Dermis blood vessel endothelial cell (primary cell): ENCODE data around the gene GRIK1. TPM values are rescaled to one million over a fixed set of nuclear protein-coding genes. Genes with fewer than 3 reads are reported as not detected.

Source experiments
- DNase-seq: peaks from one replicate; pipeline ENCODE4 v3.0.0; 2010
- total RNA-seq: library from RNA; depleted of rRNA; stranded (reverse); fragments of >200 nt; gene quantifications from 2 replicates; pipeline ENCODE4 v1.2.3, GENCODE V29; 2014

GRIK1 gene
- total RNA-seq, 1 donor from 2014 or later: 0.34 TPM

- no peak for DNase-seq
These were observed 227.0 kb downstream of the GRIK1 start for GRCh38 chr21:29712818-29713217.

DNA sequence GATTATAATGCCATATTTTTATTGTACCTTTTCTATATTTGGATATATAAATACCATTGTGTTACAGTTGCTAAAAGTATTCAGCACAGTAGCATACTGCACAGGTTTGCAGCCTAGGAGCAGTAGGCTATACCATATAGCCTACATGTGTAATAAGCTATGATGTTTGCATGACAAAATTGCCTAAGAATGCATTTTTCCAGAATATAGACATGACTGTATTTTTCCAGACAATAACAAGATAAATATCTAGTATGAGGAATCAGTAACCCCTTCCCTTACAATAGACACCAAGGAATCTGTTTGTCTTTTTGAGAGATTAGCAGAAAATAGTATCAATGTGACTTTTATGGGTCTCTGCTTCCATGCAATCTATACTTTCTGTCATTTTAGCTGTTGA is 228.6 kb downstream of the GRIK1 start:
- no peak for DNase-seq

DNA sequence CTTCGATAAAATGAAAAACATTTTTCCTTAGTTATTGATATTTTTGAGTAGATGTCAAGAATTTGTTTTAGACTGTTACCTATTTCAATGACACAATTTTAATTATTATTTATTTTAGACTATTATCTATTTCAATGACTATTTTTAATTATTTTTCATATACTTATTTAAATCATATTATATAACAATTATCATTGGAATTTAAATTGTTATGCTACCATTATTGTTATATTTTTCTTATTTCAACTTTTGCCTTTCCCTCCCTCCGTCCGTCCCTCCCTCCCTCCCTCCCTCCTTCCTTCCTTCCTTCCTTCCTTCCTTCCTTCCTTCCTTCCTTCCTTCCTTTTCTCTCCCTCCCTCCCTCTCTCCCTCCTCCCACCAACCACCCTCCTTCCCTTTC is 229.3 kb downstream of the GRIK1 start:
- DNase-seq: no peak

DNA sequence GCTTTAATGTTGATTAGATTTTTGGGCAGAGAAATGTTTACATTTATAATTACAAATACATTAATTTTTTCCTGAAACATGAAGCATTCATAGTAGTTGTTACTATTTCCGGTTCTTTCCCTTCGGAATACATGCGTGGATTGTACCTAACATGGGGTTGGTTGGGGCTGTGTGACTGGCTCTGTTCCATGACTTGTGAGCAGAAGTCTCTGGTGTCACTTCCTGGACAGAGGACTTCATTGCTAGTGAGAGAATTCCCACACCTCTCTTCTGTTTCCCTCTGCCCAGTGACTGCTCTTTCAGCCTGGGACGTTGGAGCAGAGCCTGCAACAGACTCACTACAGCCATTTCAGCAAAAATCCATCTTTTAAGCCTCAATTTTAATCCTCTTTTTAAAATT is 231.4 kb downstream of the GRIK1 start:
- DNase-seq: no peak

- DNase-seq: no peak
These were observed 235.1 kb downstream of the GRIK1 start for GRCh38 chr21:29704719-29705118.

GRCh38 chr21:29701676-29702075 is 238.1 kb downstream of the GRIK1 start:
- DNase-seq: no peak

- DNase-seq: no peak
These were observed 242.1 kb downstream of the GRIK1 start for GRCh38 chr21:29697555-29698193.

DNA sequence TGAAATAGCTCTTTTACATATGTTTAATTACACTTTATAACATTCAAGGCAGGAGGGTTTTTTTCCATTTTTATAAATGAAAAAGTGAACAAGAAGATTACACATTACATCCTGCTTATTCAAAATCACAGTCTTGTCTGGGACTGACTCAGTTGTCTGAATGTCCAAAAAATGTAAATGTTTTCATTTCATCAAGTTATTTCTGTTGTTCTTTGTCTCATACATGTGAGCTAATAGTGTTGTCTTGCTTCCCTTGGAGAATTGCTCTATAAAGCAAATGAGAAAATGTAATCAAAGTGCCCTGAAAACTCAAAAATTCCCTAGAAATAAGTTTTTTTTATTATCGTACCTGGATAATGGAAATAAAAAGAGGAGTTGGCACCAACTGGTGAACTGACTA is 242.9 kb downstream of the GRIK1 start:
- no peak for DNase-seq

DNA sequence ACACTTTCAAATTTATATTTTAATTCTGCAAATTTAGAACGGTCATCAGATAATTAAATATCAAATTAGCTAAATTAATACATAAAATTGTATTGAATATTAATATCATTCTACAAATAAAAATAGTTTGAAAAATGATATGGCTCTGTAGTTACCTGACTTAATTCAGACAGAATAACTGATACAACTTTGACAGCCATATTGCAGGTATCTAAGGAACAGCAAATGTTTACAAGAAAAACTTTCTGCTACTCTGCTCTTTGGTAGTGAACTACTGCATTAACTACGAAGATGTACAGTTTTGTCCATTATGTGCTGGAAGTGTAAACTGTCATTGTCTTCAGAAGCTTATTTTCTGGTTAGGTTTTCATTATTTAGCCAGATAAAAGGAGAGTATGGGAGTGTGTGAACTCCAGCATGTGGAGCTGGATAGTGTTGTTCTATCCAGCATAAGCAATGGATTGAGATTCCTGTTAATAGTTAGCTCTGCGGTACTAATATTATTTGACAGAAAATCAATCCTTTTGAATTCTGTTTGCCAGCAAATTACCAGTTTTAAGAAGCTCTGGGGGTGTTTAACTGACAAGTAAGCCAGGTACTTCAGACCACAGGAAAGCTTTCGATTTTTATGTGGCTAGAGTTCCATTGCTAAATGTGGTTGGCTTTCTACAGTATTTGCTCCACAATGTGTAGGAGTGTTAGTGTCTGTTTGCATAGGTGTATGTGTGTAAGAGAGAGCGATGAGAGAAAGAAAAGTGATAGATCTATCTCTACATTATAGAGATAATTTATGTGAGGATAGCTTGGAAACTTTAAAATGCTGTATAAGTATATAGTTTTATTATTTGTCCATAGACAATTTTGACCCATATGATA is 247.9 kb downstream of the GRIK1 start:
- no peak for DNase-seq

DNA sequence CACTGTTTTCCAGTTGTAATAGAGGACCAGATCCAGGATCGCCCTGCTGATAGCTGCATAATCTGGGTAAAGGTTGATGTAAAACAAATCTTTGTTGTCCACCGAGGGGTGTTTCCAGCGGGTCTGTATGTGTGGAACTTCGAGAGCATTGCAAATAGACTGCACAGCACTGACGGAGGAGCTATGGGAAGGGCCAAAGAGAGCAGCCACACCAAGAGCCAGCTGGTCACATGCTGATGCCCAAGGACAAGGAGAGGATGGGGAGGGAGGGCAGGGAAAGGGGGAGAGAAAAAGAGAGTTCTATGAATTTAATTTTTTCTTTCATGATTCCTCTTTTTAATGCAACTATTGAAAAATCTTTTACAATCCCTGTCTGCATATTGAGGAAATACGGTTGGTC is 250.0 kb downstream of the GRIK1 start:
- no peak for DNase-seq

DNA sequence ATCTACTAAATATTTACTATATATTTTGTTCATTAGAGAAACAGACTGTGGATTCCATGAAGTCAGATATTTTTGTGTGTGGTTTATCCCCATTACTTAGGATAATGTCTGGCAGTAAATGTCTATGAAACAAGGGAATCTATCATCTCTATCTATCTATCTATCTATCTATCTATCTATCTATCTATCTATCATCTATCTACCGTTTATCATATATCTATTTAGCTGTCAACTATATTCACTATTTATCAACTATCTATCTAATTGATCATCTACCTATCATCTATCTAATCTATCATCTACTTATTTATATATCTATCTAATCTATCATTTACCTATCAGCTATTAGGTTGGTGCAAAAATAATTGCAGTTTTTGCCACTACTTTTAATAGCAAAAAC is 255.7 kb downstream of the GRIK1 start:
- no peak for DNase-seq

DNA sequence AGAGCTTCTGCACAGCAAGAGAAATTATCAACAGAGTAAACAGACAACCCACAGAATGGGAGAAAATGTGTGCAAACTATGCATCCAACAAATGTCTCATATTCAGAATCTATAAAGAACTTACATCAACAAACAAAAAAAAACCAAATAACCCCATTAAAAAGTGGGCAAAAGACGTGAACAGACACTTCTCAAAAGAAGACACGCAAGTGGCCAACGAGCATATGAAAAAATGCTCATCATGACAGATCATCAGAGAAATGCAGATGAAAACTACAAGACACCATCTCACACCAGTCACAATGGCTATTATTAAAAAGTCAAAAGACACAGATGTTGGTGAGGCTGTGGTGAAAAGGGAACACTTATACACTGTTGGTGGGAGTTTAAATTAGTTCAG is 257.0 kb downstream of the GRIK1 start:
- DNase-seq: no peak

DNA sequence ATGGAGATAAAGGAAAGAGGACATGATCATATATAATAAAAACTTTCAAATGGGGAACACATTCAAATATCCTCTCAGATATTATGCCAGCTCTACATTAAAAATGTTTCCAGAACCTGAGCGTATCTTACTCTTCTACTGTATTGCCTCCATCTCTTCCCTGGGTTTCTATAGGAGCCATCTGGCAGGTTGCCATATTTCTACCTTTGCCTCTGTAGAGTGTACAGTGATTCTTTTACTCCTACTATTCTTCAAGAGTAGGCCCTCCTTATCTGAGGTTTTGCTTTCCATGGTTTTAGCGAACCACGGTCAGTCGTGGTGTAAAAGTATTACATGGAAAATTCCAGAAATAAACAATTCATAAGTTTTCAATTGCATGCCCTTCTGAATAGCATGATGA is 259.5 kb downstream of the GRIK1 start:
- no peak for DNase-seq

- no peak for DNase-seq
These were observed 261.2 kb downstream of the GRIK1 start for GRCh38 chr21:29678626-29679025.

- DNase-seq: no peak
These were observed 262.5 kb downstream of the GRIK1 start for GRCh38 chr21:29677326-29677725.

GRCh38 chr21:29676395-29676794 is 263.4 kb downstream of the GRIK1 start:
- DNase-seq: no peak

- DNase-seq: no peak
These were observed 264.3 kb downstream of the GRIK1 start for GRCh38 chr21:29675451-29675850.

DNA sequence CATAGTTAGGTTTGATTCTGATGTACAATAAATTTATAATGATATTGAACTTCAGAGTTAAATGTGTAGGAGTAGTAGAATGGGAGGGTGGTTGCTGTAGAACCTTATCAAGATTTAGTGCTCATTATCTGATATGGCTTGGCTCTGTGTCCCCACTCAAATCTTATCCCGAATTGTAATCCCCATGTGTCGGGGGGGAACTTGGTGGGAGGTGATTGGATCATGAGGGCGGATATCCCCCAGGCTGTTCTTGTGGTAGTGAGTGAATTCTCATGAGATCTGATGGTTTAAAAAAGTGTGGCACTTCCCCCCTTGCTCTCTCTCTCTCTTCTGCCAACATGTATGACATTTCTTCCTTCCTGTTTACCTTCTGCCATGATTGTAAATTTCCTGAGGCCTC is 265.5 kb downstream of the GRIK1 start:
- DNase-seq: no peak

DNA sequence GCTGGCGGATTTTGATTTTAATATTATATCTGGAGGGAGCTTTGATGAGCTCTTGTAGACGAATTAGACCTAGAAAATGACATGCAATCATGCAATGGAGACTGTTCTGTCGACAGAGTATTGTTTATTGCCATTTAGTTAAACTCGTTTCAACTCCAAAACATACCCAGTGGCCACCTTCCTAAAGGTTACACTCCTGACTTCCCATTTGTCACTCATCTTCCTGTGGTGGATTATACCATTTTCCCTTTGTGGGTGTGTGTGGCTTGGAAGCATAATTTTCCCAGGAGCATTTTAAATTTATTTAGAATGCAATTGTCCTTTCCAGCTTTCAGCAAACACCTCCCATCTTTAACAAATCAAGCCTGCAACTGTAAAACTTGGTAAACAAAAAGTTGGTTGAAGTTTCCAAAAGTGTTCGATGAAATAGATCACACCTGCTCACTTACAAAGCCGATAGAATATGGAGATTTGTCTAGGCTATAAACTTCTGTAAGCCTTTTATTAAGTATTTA is 266.6 kb downstream of the GRIK1 start:
- DNase-seq: no peak

- DNase-seq: no peak
These were observed 268.1 kb downstream of the GRIK1 start for GRCh38 chr21:29671728-29672127.

DNA sequence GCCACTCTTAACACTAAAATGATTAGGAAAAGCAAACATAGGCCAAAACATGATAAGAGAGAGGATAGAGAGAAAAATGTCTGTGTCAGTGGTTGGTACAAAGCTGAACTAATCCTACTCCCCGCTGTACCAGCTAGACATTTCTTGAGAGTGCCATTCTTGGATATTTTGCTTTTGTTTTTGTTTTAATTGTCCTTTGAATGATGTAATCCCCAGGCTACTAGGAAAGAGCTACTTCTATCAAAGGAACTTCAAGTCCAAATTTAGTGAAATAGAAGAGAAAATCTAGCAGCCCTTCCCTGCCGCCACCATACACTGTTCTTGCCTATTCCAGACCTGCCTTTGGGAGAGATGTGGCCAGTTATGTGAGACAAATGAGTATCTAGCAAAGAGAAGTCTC is 269.6 kb downstream of the GRIK1 start:
- no peak for DNase-seq

- no peak for DNase-seq
These were observed 270.4 kb downstream of the GRIK1 start for GRCh38 chr21:29669416-29669815.

DNA sequence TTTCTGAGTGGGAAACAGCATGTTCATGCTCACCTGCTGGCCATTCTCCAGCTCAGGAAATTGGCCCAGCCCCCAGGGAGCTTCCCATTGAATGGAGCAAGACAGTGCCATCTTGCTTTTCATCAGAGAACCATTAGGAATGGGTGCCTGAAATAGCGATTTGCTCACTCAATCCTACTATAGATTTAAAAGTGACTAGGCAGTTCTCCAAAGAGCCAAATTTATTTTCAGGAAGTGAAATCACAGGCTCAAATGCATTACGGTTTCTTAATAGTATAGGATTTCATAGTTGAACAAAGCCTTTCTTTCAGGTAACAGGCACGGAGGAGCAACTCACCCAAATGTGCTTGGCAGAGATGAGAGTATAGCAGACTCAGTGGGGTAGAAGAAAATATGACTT is 272.1 kb downstream of the GRIK1 start:
- DNase-seq: no peak

GRCh38 chr21:29664615-29665014 is 275.2 kb downstream of the GRIK1 start:
- DNase-seq: no peak
